Heart left ventricle (tissue), 13 donors: ENCODE data around the gene PARD3B.

Experiments used
- CTCF ChIP-seq, 12 donors: fragments of 200-600 bp; sonication (generic) in 4 of 12; IDR thresholded peaks; one replicate each; pipeline versions ENCODE4 v1.5.0 to v1.8.0; 2018 to 2022; ENCODE audit warnings: antibody characterized with exemption in 12 of 12, mild to moderate bottlenecking in 5 of 12
- POLR2A ChIP-seq, 2 donors: fragments of 450-650 bp; IDR thresholded peaks; one replicate each; pipeline ENCODE4 v1.6.1; 2017; ENCODE audit warnings: antibody characterized with exemption in 2 of 2, mild to moderate bottlenecking in 2 of 2, moderate library complexity in 2 of 2
- donor health status: ischemic (EF 13 %, LVEDD 7.1; RV severe dilation, severe dysfunction).
- donor health status: DM: no; HTN: yes; CAD: no.
- donor health status: DM: no; HTN: no; CAD: no.
- donor health status: ischemic (EF 25% LVEDD 6.9; RV normal size, moderate dysfunction).
- donor health status: ischemic (EF 25% LVEDD 5.7; RV mildly dilated, moderate dysfunction).
- donor health status: ischemic (EF 35%, LVEDD 5.7; RV mildly dilated, moderate dysfunction).
- donor health status: nonischemic (EF 11% LVEDD 7.7; RV severe dilation, severe dysfunction).
- donor health status: DM: yes; HTN: yes; CAD: no.
- donor health status: PGD.
- donor health status: ischemic (EF 29% LVEDD 5.4; RV normal size, mild dysfunction).
- donor health status: nonischemic (EF 23%, LVEDD 6.1; RV moderate dilation, normal function).

GRCh38 chr2:204667990-204668389, 122.7 kb downstream of the PARD3B start:
- TF ChIP-seq CTCF (IDR thresholded peaks at IDR 0.05) (no peak), POLR2A (IDR thresholded peaks at IDR 0.05) (no peak)
